Measurements from ENCODE around the gene SSX4B. TPM values are rescaled to one million over a fixed set of nuclear protein-coding genes. Genes with fewer than 3 reads are reported as not detected.
"Not testable (repeated sequence)": the region's sequence is repeated elsewhere in the genome, so short reads cannot be mapped to it uniquely, and the experiment has no call there.

The SSX4B gene
- total and polyA plus RNA-seq, 2 experiments from 2014 or later = 0.48 TPM; not detected in 1

DNA sequence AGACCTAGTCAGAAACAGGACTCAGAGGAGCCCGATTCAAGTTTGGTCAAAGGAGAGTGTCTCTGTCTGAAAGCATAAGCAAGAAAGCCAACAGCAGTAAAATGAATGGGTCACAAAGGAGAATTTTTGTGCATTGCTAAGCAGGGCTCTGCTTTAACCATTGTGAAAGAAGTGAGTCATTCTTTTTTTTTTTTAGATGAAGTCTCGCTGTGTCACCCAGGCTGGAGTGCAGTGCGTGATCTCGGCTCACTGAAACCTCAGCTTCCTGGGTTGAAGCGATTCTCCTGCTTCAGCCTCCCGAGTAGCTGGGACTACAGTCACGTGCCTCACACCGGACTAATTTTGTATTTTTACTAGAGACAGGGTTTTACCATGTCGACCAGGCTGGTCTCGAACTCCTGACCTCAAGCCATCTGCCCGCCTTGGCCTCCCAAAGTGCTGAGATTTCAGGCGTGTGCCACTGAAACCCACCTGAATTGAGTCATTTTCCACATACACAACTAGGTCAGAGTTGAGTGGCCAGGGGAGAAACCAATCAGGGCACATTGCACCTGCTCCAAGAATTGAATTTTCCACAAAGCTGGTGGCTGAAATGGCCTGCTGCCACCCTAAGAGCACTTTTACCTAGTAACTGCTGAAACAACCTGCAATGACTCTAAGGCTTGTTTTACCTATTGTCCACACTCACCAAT is 43.9 kb downstream of the SSX4B start:
- not testable (repeated sequence) for H3K4me1 Mint-ChIP-seq; H3K4me1 ChIP-seq (ENCODE audit: insufficient read depth); H3K79me2 ChIP-seq (replicated peaks; ENCODE audit: insufficient read depth); H3F3A ChIP-seq (replicated peaks; ENCODE audit: low read depth); H3K27me3 ChIP-seq (ENCODE audit: insufficient read depth); H4K20me1 ChIP-seq (replicated peaks; ENCODE audit: insufficient read depth); H3K27ac ChIP-seq (ENCODE audit: low read depth); H3K4me3 Mint-ChIP-seq; H3K36me3 ChIP-seq (ENCODE audit: insufficient read depth); H3K4me2 ChIP-seq; ATAC-seq; H3K4me3 ChIP-seq; H3K9me3 Mint-ChIP-seq; DNase-seq (ENCODE audit: low spot score); H2AFZ ChIP-seq; H3K36me3 Mint-ChIP-seq (ENCODE audit: low read depth); H3K27ac Mint-ChIP-seq; H3K27me3 Mint-ChIP-seq (ENCODE audit: insufficient read depth, low read depth, poor library complexity); H3K9me2 ChIP-seq (ENCODE audit: insufficient read depth)

DNA sequence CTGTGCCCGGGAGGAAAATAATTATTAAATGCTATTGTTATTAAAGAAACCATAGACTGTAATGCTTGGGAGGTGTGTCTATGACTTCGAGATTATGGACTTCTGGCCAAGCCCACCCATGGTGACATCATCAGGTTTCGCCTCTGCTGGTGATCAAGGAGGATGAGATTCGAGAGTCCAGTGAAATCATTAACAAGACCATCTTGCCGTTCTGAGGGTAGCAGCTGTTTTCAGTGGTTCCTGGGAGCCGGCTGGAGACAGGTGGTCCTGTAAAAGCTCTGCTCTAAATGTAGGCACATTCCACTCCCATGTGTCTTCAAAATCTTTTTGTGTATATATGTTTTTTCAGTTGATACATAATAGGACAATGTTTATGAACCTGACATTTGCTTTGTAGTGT is 52.5 kb downstream of the SSX4B start:
- H3F3A ChIP-seq (replicated peaks; ENCODE audit: low read depth); H3K4me1 ChIP-seq (ENCODE audit: insufficient read depth); H3K27me3 Mint-ChIP-seq (ENCODE audit: insufficient read depth, low read depth, poor library complexity); H3K9me3 Mint-ChIP-seq; H3K4me1 Mint-ChIP-seq; H3K36me3 ChIP-seq (ENCODE audit: insufficient read depth); H3K27ac ChIP-seq (ENCODE audit: low read depth); H3K79me2 ChIP-seq (replicated peaks; ENCODE audit: insufficient read depth); ATAC-seq; H3K4me2 ChIP-seq; H3K27me3 ChIP-seq (ENCODE audit: insufficient read depth); H3K36me3 Mint-ChIP-seq (ENCODE audit: low read depth); H3K9me2 ChIP-seq (ENCODE audit: insufficient read depth); H2AFZ ChIP-seq; H4K20me1 ChIP-seq (replicated peaks; ENCODE audit: insufficient read depth); H3K4me3 Mint-ChIP-seq; H3K27ac Mint-ChIP-seq; DNase-seq (ENCODE audit: low spot score); H3K4me3 ChIP-seq: not testable (repeated sequence)

DNA sequence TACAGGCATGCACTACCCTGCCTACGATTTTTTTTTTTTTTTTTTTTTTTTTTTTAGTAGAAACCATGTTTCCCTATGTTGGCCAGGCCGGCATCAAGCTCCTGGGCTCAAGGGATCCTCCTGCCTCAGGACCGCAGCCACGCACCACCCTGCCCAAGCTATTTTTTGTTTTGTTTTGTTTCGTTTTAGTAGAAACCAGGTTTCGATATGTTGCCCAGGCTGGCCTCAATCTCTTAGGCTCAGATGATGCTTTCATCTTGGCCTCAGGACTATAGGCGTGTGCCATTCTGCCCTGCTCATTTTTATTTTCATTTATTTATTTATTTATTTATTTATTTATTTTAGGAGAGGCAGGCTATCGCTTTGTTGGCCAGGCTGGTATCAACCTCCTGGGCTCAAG is 54.1 kb downstream of the SSX4B start:
- TF ChIP-seq EZH2 (IDR thresholded peaks at IDR 0.05; ENCODE audit: low read depth, unreplicated experiment) = no peak
- TF ChIP-seq, protein P1, sequence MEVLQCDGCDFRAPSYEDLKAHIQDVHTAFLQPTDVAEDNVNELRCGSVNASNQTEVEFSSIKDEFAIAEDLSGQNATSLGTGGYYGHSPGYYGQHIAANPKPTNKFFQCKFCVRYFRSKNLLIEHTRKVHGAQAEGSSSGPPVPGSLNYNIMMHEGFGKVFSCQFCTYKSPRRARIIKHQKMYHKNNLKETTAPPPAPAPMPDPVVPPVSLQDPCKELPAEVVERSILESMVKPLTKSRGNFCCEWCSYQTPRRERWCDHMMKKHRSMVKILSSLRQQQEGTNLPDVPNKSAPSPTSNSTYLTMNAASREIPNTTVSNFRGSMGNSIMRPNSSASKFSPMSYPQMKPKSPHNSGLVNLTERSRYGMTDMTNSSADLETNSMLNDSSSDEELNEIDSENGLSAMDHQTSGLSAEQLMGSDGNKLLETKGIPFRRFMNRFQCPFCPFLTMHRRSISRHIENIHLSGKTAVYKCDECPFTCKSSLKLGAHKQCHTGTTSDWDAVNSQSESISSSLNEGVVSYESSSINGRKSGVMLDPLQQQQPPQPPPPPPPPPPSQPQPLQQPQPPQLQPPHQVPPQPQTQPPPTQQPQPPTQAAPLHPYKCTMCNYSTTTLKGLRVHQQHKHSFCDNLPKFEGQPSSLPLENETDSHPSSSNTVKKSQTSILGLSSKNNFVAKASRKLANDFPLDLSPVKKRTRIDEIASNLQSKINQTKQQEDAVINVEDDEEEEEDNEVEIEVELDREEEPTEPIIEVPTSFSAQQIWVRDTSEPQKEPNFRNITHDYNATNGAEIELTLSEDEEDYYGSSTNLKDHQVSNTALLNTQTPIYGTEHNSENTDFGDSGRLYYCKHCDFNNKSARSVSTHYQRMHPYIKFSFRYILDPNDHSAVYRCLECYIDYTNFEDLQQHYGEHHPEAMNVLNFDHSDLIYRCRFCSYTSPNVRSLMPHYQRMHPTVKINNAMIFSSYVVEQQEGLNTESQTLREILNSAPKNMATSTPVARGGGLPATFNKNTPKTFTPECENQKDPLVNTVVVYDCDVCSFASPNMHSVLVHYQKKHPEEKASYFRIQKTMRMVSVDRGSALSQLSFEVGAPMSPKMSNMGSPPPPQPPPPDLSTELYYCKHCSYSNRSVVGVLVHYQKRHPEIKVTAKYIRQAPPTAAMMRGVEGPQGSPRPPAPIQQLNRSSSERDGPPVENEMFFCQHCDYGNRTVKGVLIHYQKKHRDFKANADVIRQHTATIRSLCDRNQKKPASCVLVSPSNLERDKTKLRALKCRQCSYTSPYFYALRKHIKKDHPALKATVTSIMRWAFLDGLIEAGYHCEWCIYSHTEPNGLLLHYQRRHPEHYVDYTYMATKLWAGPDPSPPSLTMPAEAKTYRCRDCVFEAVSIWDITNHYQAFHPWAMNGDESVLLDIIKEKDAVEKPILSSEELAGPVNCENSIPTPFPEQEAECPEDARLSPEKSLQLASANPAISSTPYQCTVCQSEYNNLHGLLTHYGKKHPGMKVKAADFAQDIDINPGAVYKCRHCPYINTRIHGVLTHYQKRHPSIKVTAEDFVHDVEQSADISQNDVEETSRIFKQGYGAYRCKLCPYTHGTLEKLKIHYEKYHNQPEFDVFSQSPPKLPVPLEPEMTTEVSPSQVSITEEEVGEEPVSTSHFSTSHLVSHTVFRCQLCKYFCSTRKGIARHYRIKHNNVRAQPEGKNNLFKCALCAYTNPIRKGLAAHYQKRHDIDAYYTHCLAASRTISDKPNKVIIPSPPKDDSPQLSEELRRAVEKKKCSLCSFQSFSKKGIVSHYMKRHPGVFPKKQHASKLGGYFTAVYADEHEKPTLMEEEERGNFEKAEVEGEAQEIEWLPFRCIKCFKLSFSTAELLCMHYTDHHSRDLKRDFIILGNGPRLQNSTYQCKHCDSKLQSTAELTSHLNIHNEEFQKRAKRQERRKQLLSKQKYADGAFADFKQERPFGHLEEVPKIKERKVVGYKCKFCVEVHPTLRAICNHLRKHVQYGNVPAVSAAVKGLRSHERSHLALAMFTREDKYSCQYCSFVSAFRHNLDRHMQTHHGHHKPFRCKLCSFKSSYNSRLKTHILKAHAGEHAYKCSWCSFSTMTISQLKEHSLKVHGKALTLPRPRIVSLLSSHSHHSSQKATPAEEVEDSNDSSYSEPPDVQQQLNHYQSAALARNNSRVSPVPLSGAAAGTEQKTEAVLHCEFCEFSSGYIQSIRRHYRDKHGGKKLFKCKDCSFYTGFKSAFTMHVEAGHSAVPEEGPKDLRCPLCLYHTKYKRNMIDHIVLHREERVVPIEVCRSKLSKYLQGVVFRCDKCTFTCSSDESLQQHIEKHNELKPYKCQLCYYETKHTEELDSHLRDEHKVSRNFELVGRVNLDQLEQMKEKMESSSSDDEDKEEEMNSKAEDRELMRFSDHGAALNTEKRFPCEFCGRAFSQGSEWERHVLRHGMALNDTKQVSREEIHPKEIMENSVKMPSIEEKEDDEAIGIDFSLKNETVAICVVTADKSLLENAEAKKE (CRISPR knock-in tag; IDR thresholded peaks at IDR 0.05) = no peak
- TF ChIP-seq STAT1 (IDR thresholded peaks at IDR 0.05; ENCODE audit: unreplicated experiment) = no peak
- TF ChIP-seq, protein P2, sequence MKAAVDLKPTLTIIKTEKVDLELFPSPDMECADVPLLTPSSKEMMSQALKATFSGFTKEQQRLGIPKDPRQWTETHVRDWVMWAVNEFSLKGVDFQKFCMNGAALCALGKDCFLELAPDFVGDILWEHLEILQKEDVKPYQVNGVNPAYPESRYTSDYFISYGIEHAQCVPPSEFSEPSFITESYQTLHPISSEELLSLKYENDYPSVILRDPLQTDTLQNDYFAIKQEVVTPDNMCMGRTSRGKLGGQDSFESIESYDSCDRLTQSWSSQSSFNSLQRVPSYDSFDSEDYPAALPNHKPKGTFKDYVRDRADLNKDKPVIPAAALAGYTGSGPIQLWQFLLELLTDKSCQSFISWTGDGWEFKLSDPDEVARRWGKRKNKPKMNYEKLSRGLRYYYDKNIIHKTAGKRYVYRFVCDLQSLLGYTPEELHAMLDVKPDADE (IDR thresholded peaks at IDR 0.05) = no peak
- TF ChIP-seq ZNF331 (CRISPR knock-in tag; IDR thresholded peaks at IDR 0.05; ENCODE audit: low read depth) = no peak
- no peak for TF ChIP-seq CREB1 (CRISPR knock-in tag; IDR thresholded peaks at IDR 0.05; ENCODE audit: low read depth)
- ATAC-seq = no peak
- Mint-ChIP-seq H3K27ac (no peak overlapping the region), H3K4me3 (no peak overlapping the region), H3K9me3 (no peaks in the 10 kb centered on the region), H3K4me1 (no peaks in the 10 kb centered on the region), H3K36me3 (ENCODE audit: low read depth) (no peaks in the 10 kb centered on the region), H3K27me3 (ENCODE audit: insufficient read depth, low read depth, poor library complexity) (peaks cover 2% of the 10 kb centered on the region)
- H2AFZ ChIP-seq = no peak overlapping the region
- H3F3A ChIP-seq (replicated peaks; ENCODE audit: low read depth) = no peaks in the 10 kb centered on the region
- no peaks in the 10 kb centered on the region for H4K20me1 ChIP-seq (replicated peaks; ENCODE audit: insufficient read depth)
- H3K79me2 ChIP-seq (replicated peaks; ENCODE audit: insufficient read depth) = no peaks in the 10 kb centered on the region
- no peaks in the 10 kb centered on the region for H3K9me2 ChIP-seq (ENCODE audit: insufficient read depth)
- no peak overlapping the region for H3K4me2 ChIP-seq
- no peak for DNase-seq (ENCODE audit: low spot score)
- no peaks in the 10 kb centered on the region for H3K36me3 ChIP-seq (ENCODE audit: insufficient read depth)
- H3K4me1 ChIP-seq (ENCODE audit: insufficient read depth) = no peaks in the 10 kb centered on the region
- no peak overlapping the region for H3K27ac ChIP-seq (ENCODE audit: low read depth)
- H3K27me3 ChIP-seq (ENCODE audit: insufficient read depth) = no peaks in the 10 kb centered on the region
- no peak overlapping the region for H3K4me3 ChIP-seq
